ENCODE results near the gene ARID1B.

Gene ARID1B

GRCh38 chr6:156774863-156775405 lies 2.2 kb upstream of the ARID1B start:
- DNase-seq: no peak

- DNase-seq: peak; percentile 52
Measured at GRCh38 chr6:156775717-156776116, 1.5 kb upstream of the ARID1B start.

GRCh38 chr6:156776470-156776839 lies 723 bp upstream of the ARID1B start:
- DNase-seq: no peak

- DNase-seq: no peak
Measured at GRCh38 chr6:156777577-156778453, 637 bp downstream of the ARID1B start.

- DNase-seq: no peak
Measured at GRCh38 chr6:156778454-156779205, 1.5 kb downstream of the ARID1B start.

- DNase-seq: no peak
Measured at GRCh38 chr6:156779206-156780094, 2.3 kb downstream of the ARID1B start.

- peak; percentile 82 for DNase-seq
Measured at GRCh38 chr6:156780102-156780641, 3.0 kb downstream of the ARID1B start.

- no peak for DNase-seq
Measured at GRCh38 chr6:156780962-156781853, 4.0 kb downstream of the ARID1B start.

- DNase-seq: no peak
Measured at GRCh38 chr6:156781861-156782631, 4.9 kb downstream of the ARID1B start.

GRCh38 chr6:156782691-156783320 lies 5.6 kb downstream of the ARID1B start:
- no peak for DNase-seq

GRCh38 chr6:156783958-156784357 lies 6.8 kb downstream of the ARID1B start:
- DNase-seq: no peak

GRCh38 chr6:156786652-156787051 lies 9.5 kb downstream of the ARID1B start:
- DNase-seq: no peak

GRCh38 chr6:156787569-156788492 lies 10.7 kb downstream of the ARID1B start:
- DNase-seq: no peak

GRCh38 chr6:156789081-156789943 lies 12.1 kb downstream of the ARID1B start:
- no peak for DNase-seq

GRCh38 chr6:156790711-156791319 lies 13.6 kb downstream of the ARID1B start:
- no peak for DNase-seq

GRCh38 chr6:156791320-156791850 lies 14.2 kb downstream of the ARID1B start:
- DNase-seq: peak; percentile 27

- no peak for DNase-seq
Measured at GRCh38 chr6:156793200-156793599, 16.0 kb downstream of the ARID1B start.

Data from NCI-H1048 (cell line).